Coronary artery (tissue), 2 donors: ENCODE data around the gene CCDC38.

Experiments
- DNase-seq: peaks from one replicate; pipeline ENCODE4 v3.0.0-alpha.2; 2017; ENCODE audit warnings: low spot score
- H3K27ac ChIP-seq, 2 donors: fragments of 200-600 bp; sonication (generic); one replicate each; pipeline ENCODE4 v1.5.1; 2016 to 2019
- H3K4me3 ChIP-seq: fragments of 200-600 bp; sonication (generic); 2 replicates; pipeline ENCODE4 v1.5.1; 2016; ENCODE audit warnings: mild to moderate bottlenecking, moderate library complexity
- CTCF ChIP-seq: fragments of 200-600 bp; sonication (generic); IDR thresholded peaks from one replicate; pipeline ENCODE4 v1.5.1; 2019; ENCODE audit warnings: antibody characterized with exemption

CCDC38 gene

GRCh38 chr12:95982602-95983001 is 40.2 kb upstream of the CCDC38 start:
- DNase-seq, result no peak
- no peak for TF ChIP-seq CTCF
- Histone ChIP-seq H3K4me3 (no peak overlapping the region), H3K27ac (no peak overlapping the region)

DNA sequence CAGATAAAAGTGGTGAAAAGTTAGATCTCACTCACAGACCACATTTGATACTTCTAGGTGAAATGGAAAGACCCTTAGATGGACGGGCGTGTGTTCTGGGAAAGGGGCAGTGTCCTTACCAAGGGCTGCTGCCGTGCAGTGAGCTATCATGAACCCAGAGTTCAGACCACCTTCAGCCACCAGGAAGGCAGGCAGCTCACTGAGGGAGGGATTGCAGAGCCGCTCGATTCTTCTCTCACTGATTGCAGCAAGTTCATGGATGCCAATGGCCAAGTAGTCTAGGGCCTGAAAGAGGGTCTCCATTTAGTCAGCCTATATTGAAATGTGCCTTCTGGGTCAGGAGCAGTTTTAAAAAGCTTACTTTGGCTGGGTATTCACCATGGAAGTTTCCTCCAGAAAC is 38.0 kb upstream of the CCDC38 start:
- H3K4me3 ChIP-seq, result no peak overlapping the region
- DNase-seq, result no peak
- no peak for TF ChIP-seq CTCF
- H3K27ac ChIP-seq, result no peak overlapping the region

GRCh38 chr12:95978774-95979173 is 36.4 kb upstream of the CCDC38 start:
- Histone ChIP-seq H3K27ac (no peak overlapping the region), H3K4me3 (no peak overlapping the region)
- DNase-seq, result no peak
- no peak for TF ChIP-seq CTCF

- no peak overlapping the region for H3K27ac ChIP-seq
- no peak for TF ChIP-seq CTCF
- no peak for DNase-seq
- no peak overlapping the region for H3K4me3 ChIP-seq
Measured at GRCh38 chr12:95978351-95978750, 35.9 kb upstream of the CCDC38 start.

DNA sequence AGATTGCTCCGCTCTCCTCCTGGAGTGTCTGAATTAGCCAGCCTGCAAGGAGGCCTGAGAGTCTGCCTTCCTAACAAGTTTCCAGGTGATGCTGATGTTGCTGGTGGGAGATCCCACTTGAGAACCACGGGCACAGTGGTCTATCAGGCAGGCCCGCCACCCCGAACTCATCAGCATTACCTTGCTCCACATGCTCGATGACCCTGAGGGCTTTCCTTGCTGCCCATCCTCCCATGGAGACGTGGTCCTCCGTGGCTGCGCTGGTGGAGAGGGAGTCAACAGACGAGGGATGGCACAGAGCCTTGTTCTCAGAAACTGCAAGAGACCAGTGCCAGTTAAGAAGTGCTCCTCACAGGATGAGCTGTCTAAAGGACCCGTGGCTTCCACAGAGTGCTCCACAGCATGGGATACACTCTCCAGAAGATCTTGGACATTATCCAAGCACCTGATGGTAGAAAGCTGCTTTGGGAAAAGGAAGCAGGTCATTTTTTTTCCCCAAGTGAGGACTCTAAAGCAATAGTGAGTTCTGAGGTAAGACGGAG is 35.4 kb upstream of the CCDC38 start:
- Histone ChIP-seq H3K4me3 (no peak overlapping the region), H3K27ac (no peak overlapping the region)
- no peak for TF ChIP-seq CTCF
- no peak for DNase-seq

DNA sequence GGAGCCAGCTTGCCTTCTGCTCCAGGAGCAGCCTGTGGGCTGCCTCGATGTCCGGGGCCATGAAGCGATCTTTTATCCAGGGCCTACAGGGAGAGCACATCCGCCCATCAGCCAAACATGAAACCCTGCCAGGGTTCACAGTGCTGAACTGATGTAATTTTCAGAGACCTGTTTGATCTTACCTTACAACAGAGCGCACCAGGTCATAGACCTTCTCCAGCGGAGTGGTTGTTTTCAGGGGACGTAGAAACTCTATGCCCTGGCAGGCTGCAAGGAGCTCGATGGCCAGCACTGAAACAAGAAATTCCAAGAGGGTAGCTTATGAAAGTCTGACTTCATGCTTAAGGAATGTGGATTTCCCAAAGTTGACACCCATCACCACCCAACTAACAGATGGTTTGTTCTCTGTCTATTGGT is 34.0 kb upstream of the CCDC38 start:
- no peak for TF ChIP-seq CTCF
- DNase-seq, result no peak
- Histone ChIP-seq H3K4me3 (no peak overlapping the region), H3K27ac (no peak overlapping the region)

- no peak for TF ChIP-seq CTCF
- no peak overlapping the region for H3K27ac ChIP-seq
- DNase-seq, result no peak
- H3K4me3 ChIP-seq, result no peak overlapping the region
Measured at GRCh38 chr12:95975491-95975890, 33.1 kb upstream of the CCDC38 start.
